ENCODE measurements around the gene ARID1B.

- TF ChIP-seq, protein P1, sequence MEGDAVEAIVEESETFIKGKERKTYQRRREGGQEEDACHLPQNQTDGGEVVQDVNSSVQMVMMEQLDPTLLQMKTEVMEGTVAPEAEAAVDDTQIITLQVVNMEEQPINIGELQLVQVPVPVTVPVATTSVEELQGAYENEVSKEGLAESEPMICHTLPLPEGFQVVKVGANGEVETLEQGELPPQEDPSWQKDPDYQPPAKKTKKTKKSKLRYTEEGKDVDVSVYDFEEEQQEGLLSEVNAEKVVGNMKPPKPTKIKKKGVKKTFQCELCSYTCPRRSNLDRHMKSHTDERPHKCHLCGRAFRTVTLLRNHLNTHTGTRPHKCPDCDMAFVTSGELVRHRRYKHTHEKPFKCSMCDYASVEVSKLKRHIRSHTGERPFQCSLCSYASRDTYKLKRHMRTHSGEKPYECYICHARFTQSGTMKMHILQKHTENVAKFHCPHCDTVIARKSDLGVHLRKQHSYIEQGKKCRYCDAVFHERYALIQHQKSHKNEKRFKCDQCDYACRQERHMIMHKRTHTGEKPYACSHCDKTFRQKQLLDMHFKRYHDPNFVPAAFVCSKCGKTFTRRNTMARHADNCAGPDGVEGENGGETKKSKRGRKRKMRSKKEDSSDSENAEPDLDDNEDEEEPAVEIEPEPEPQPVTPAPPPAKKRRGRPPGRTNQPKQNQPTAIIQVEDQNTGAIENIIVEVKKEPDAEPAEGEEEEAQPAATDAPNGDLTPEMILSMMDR (IDR thresholded peaks at IDR 0.05) = no peak
- TF ChIP-seq POLR2AphosphoS5 (IDR thresholded peaks at IDR 0.05; ENCODE audit: low read depth, low read length) (no peak), SIN3A (IDR thresholded peaks at IDR 0.05; ENCODE audit: borderline replicate concordance, insufficient read depth, low read depth, low read length) (no peak)
- TF ChIP-seq, protein P2, sequence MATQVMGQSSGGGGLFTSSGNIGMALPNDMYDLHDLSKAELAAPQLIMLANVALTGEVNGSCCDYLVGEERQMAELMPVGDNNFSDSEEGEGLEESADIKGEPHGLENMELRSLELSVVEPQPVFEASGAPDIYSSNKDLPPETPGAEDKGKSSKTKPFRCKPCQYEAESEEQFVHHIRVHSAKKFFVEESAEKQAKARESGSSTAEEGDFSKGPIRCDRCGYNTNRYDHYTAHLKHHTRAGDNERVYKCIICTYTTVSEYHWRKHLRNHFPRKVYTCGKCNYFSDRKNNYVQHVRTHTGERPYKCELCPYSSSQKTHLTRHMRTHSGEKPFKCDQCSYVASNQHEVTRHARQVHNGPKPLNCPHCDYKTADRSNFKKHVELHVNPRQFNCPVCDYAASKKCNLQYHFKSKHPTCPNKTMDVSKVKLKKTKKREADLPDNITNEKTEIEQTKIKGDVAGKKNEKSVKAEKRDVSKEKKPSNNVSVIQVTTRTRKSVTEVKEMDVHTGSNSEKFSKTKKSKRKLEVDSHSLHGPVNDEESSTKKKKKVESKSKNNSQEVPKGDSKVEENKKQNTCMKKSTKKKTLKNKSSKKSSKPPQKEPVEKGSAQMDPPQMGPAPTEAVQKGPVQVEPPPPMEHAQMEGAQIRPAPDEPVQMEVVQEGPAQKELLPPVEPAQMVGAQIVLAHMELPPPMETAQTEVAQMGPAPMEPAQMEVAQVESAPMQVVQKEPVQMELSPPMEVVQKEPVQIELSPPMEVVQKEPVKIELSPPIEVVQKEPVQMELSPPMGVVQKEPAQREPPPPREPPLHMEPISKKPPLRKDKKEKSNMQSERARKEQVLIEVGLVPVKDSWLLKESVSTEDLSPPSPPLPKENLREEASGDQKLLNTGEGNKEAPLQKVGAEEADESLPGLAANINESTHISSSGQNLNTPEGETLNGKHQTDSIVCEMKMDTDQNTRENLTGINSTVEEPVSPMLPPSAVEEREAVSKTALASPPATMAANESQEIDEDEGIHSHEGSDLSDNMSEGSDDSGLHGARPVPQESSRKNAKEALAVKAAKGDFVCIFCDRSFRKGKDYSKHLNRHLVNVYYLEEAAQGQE (IDR thresholded peaks at IDR 0.05; ENCODE audit: insufficient read depth in 1 of 2, low read depth in 2 of 2, low read length in 1 of 2) = no peak
Measured at GRCh38 chr6:157144859-157145568, 367.8 kb downstream of the ARID1B start.
